Activated CD8-positive, alpha-beta memory T cell treated with anti-CD3 and anti-CD28 coated beads for 4 hours (primary cell): ENCODE data around the gene KRT23.
"Not testable (repeated sequence)": the region's sequence is repeated elsewhere in the genome, so short reads cannot be mapped to it uniquely, and the experiment has no call there.

Source experiments
- DNase-seq, 2 donors: peaks; one replicate each; pipeline ENCODE4 v3.0.0-alpha.2; 2020; ENCODE audit warnings: low read depth in 2 of 2

Gene KRT23

GRCh38 chr17:40950176-40950575 is 12.7 kb upstream of the KRT23 start:
- no peak for DNase-seq

- no peak for DNase-seq
These were observed 12.0 kb upstream of the KRT23 start for GRCh38 chr17:40949418-40949817.

GRCh38 chr17:40947929-40948328 is 10.5 kb upstream of the KRT23 start:
- DNase-seq: no peak

- DNase-seq: no peak
These were observed 8.0 kb upstream of the KRT23 start for GRCh38 chr17:40945414-40945813.

GRCh38 chr17:40944531-40944930 is 7.1 kb upstream of the KRT23 start:
- no peak for DNase-seq

- no peak for DNase-seq
These were observed 5.1 kb upstream of the KRT23 start for GRCh38 chr17:40942553-40942952.

GRCh38 chr17:40940266-40940665 is 2.8 kb upstream of the KRT23 start:
- DNase-seq: no peak

GRCh38 chr17:40938981-40939380 is 1.5 kb upstream of the KRT23 start:
- DNase-seq: no peak

GRCh38 chr17:40936976-40937375 is 470 bp downstream of the KRT23 start:
- DNase-seq: no peak

GRCh38 chr17:40936437-40936971 is 942 bp downstream of the KRT23 start:
- no peak for DNase-seq

- no peak for DNase-seq
These were observed 1.8 kb downstream of the KRT23 start for GRCh38 chr17:40935624-40936023.

GRCh38 chr17:40932608-40933007 is 4.8 kb downstream of the KRT23 start:
- DNase-seq: no peak

GRCh38 chr17:40931311-40931710 is 6.1 kb downstream of the KRT23 start:
- DNase-seq: no peak

GRCh38 chr17:40926341-40926740 is 11.1 kb downstream of the KRT23 start:
- no peak for DNase-seq

- DNase-seq: no peak
These were observed 15.2 kb downstream of the KRT23 start for GRCh38 chr17:40922239-40922638.

GRCh38 chr17:40921026-40921425 is 16.4 kb downstream of the KRT23 start:
- no peak for DNase-seq

- DNase-seq: not testable (repeated sequence)
These were observed 20.3 kb downstream of the KRT23 start for GRCh38 chr17:40917116-40917515.

- no peak for DNase-seq
These were observed 21.1 kb downstream of the KRT23 start for GRCh38 chr17:40916366-40916765.

- no peak for DNase-seq
These were observed 21.7 kb downstream of the KRT23 start for GRCh38 chr17:40915721-40916256.

- DNase-seq: no peak
These were observed 22.2 kb downstream of the KRT23 start for GRCh38 chr17:40915199-40915661.

GRCh38 chr17:40914075-40914855 is 23.2 kb downstream of the KRT23 start:
- DNase-seq: no peak

- DNase-seq: no peak
These were observed 24.8 kb downstream of the KRT23 start for GRCh38 chr17:40912486-40913210.

GRCh38 chr17:40910441-40910841 is 27.0 kb downstream of the KRT23 start:
- DNase-seq: no peak
